Measurements from ENCODE around the gene NEO1. TPM values are rescaled to one million over a fixed set of nuclear protein-coding genes. Genes with fewer than 3 reads are reported as not detected.

Gene NEO1
- total RNA-seq, 1 donor from 2014 or later: 2.3 TPM

DNA sequence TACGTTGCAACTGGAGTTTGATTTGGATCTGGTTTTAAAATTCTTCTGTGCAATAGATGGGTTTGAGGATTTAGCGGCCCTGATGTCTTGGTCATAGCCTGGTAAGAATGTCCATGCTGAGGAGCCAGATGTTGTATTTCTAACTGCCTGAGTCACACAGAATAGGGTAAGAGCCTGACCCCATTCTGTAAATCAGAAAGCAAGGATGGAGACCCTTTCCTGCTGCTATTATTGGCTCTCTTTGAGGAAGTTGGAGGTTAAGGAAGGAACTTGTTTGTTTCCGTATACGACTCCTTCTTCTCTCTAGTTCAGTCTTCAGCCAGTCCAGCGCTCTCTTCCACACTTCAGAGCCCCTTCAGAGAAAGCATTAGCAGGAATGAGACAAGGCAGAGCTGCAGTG, 251.4 kb downstream of the NEO1 start:
- ATAC-seq (ENCODE audit: low read depth) (no peak), DNase-seq (no peak)
- H3K9me3 Mint-ChIP-seq: no peaks in the 10 kb centered on the region
- peaks cover 10% of the 10 kb centered on the region for H3K4me1 Mint-ChIP-seq
- H3K27ac Mint-ChIP-seq: no peak overlapping the region
- no peak overlapping the region for H3K4me3 Mint-ChIP-seq
- H3K36me3 Mint-ChIP-seq (ENCODE audit: low read depth): no peaks in the 10 kb centered on the region
- ChIA-PET CTCF (no interaction called here), POLR2A (no interaction called here)
- peaks cover 2% of the 10 kb centered on the region for H3K27me3 Mint-ChIP-seq
- intact Hi-C loops (cut with micrococcal nuclease): no loop called here
- TF ChIP-seq CTCF (IDR thresholded peaks at IDR 0.05): no peak

DNA sequence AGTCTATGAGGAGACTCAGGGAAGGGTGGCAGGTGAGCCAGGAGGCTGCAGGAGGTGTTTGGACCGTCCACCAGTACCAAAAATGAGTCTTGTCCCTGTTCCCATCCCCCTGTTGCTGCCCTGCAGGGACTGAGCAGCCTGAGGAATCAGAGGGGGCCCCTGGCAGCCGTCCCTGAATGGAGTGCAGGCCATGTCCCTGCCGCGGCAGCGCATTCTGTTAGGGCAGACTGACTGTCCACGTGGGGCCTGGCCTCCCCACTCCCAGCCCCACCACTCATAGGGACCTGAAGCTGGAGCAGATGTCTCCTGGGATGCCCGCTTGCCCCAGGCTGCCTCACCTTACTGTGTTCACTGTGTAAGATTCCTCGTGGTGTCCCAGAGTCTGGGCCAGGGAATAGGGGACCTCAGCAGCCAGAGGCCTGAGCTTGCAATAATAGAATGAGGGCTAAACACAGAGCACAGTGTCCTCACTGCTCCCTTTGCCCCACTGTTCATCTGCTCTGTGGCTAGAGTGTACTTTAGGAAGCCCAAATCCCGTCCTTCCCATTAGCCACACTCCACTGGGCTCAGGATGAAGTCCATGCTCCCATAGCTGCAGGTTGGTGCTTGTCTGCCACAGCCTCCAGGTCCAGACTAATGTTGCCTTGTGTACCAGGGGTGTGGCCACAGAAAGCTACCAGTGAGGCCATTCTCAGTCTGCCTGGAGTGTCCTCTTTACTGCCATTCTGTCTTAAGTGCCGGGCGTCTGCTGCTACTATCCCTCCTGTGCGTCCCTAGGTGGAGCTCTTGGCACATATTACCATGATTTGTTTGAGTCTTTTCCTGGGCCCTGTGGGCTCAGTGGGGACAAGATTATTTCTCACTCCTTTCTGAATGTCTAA, 253.3 kb downstream of the NEO1 start:
- H3K27me3 Mint-ChIP-seq: peaks cover 2% of the 10 kb centered on the region
- H3K9me3 Mint-ChIP-seq: no peaks in the 10 kb centered on the region
- H3K4me1 Mint-ChIP-seq: peaks cover 10% of the 10 kb centered on the region
- intact Hi-C loops (cut with micrococcal nuclease): loop anchor here (1.0 kb wide), 2 partner anchors 331 to 395 kb away; no protein-coding TSS in a partner anchor
- ATAC-seq (ENCODE audit: low read depth): peak; percentile 62
- no peak for TF ChIP-seq CTCF (IDR thresholded peaks at IDR 0.05)
- no peak overlapping the region for H3K27ac Mint-ChIP-seq
- no peak for DNase-seq
- no peak overlapping the region for H3K4me3 Mint-ChIP-seq
- no peaks in the 10 kb centered on the region for H3K36me3 Mint-ChIP-seq (ENCODE audit: low read depth)
- CTCF ChIA-PET: interaction anchor here (0.6 to 1.2 kb wide), 4 partner anchors 23 to 620 kb away, joined by 3 to 6 read pairs (median 3); partner anchors contain the start of genes BBS4 and HIGD2B
- POLR2A ChIA-PET: interaction anchor here (0.5 kb wide), 1 partner anchor 392 kb away, joined by 3 read pairs; no protein-coding TSS in a partner anchor

DNA sequence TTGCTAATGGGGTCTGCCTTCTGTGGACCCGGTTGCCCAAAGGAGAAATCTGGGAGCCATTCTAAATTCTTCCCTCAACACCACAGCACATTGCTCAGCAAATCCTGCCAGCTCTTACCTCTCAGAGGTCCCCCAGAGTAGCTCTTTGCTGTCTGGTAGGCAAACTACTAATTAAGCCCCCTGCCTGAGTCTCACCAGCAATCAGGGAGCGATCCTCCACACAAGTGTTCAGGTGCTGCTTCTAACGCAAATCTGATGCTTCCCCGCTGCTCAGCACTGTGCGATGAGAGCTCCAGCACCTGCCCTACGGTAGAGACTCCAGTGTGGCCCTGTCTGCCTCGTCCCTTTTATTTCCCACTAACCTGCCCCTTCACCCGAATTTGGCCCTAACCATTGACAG, 256.0 kb downstream of the NEO1 start:
- Mint-ChIP-seq H3K36me3 (ENCODE audit: low read depth) (no peaks in the 10 kb centered on the region), H3K4me1 (peaks cover 9% of the 10 kb centered on the region), H3K9me3 (no peaks in the 10 kb centered on the region), H3K27ac (no peak overlapping the region), H3K4me3 (no peak overlapping the region), H3K27me3 (peaks cover 2% of the 10 kb centered on the region)
- no peak for TF ChIP-seq CTCF (IDR thresholded peaks at IDR 0.05)
- DNase-seq (no peak), ATAC-seq (ENCODE audit: low read depth) (no peak)
- ChIA-PET CTCF (interaction anchor here (1.3 kb wide), 1 partner anchor 328 kb away, joined by 3 read pairs; no protein-coding TSS in a partner anchor), POLR2A (no interaction called here)
- intact Hi-C loops (cut with micrococcal nuclease): no loop called here

GRCh38 chr15:73313861-73314260, 261.6 kb downstream of the NEO1 start:
- no peak for TF ChIP-seq CTCF (IDR thresholded peaks at IDR 0.05)
- intact Hi-C loops (cut with micrococcal nuclease): no loop called here
- DNase-seq: no peak
- H3K4me3 Mint-ChIP-seq: no peak overlapping the region
- H3K4me1 Mint-ChIP-seq: peaks cover 14% of the 10 kb centered on the region
- H3K27ac Mint-ChIP-seq: no peak overlapping the region
- H3K9me3 Mint-ChIP-seq: no peaks in the 10 kb centered on the region
- ChIA-PET CTCF (no interaction called here), POLR2A (no interaction called here)
- H3K27me3 Mint-ChIP-seq: peaks cover 3% of the 10 kb centered on the region
- ATAC-seq (ENCODE audit: low read depth): no peak
- no peaks in the 10 kb centered on the region for H3K36me3 Mint-ChIP-seq (ENCODE audit: low read depth)

Data from activated B cell treated with CpG ODN at 0.5 μM for 24 hours (primary cell).